Measurements from ENCODE around the gene RABL3.
"Not testable (repeated sequence)": the region's sequence is repeated elsewhere in the genome, so short reads cannot be mapped to it uniquely, and the experiment has no call there.

The RABL3 gene

GRCh38 chr3:120742198-120742848 lies at the start of gene RABL3, which contains the start of gene GTF2E1:
TSS of gene RABL3 (minus strand) at chr3:120742516. CDS start at chr3:120742507, 9 bp downstream.
TSS of gene GTF2E1 (plus strand) at chr3:120742744. CDS start at chr3:120750553, 7,809 bp downstream.
- DNase-seq (ENCODE audit: low spot score) = peak; percentile 100

- DNase-seq (ENCODE audit: low spot score) = no peak
Observed at GRCh38 chr3:120791913-120792312, 49.6 kb upstream of the RABL3 start.

- no peak for DNase-seq (ENCODE audit: low spot score)
Observed at GRCh38 chr3:120791010-120791409, 48.7 kb upstream of the RABL3 start.

GRCh38 chr3:120785832-120786231 lies 43.5 kb upstream of the RABL3 start:
- DNase-seq (ENCODE audit: low spot score) = not testable (repeated sequence)

- no peak for DNase-seq (ENCODE audit: low spot score)
Observed at GRCh38 chr3:120780977-120781376, 38.7 kb upstream of the RABL3 start.

- DNase-seq (ENCODE audit: low spot score) = no peak
Observed at GRCh38 chr3:120778776-120779175, 36.5 kb upstream of the RABL3 start.

GRCh38 chr3:120775411-120775810 lies 33.1 kb upstream of the RABL3 start:
- no peak for DNase-seq (ENCODE audit: low spot score)

- DNase-seq (ENCODE audit: low spot score) = no peak
Observed at GRCh38 chr3:120773932-120774331, 31.6 kb upstream of the RABL3 start.

- no peak for DNase-seq (ENCODE audit: low spot score)
Observed at GRCh38 chr3:120772081-120772480, 29.8 kb upstream of the RABL3 start.

- DNase-seq (ENCODE audit: low spot score) = no peak
Observed at GRCh38 chr3:120770891-120771290, 28.6 kb upstream of the RABL3 start.

GRCh38 chr3:120769436-120769835 lies 27.1 kb upstream of the RABL3 start:
- DNase-seq (ENCODE audit: low spot score) = no peak

- DNase-seq (ENCODE audit: low spot score) = no peak
Observed at GRCh38 chr3:120767106-120767505, 24.8 kb upstream of the RABL3 start.

GRCh38 chr3:120766576-120766975 lies 24.3 kb upstream of the RABL3 start:
- DNase-seq (ENCODE audit: low spot score) = no peak

GRCh38 chr3:120765830-120766493 lies 23.6 kb upstream of the RABL3 start:
- DNase-seq (ENCODE audit: low spot score) = no peak

- DNase-seq (ENCODE audit: low spot score) = no peak
Observed at GRCh38 chr3:120764206-120764605, 21.9 kb upstream of the RABL3 start.

- no peak for DNase-seq (ENCODE audit: low spot score)
Observed at GRCh38 chr3:120763601-120764000, 21.3 kb upstream of the RABL3 start.

- DNase-seq (ENCODE audit: low spot score) = no peak
Observed at GRCh38 chr3:120762615-120763014, 20.3 kb upstream of the RABL3 start.

- DNase-seq (ENCODE audit: low spot score) = not testable (repeated sequence)
Observed at GRCh38 chr3:120758551-120758950, 16.2 kb upstream of the RABL3 start.

- no peak for DNase-seq (ENCODE audit: low spot score)
Observed at GRCh38 chr3:120756061-120756460, 13.7 kb upstream of the RABL3 start.

GRCh38 chr3:120753810-120754209 lies 11.5 kb upstream of the RABL3 start:
- DNase-seq (ENCODE audit: low spot score) = no peak

- DNase-seq (ENCODE audit: low spot score) = no peak
Observed at GRCh38 chr3:120752865-120753264, 10.5 kb upstream of the RABL3 start.

GRCh38 chr3:120752230-120752629 lies 9.9 kb upstream of the RABL3 start:
- DNase-seq (ENCODE audit: low spot score) = no peak

- DNase-seq (ENCODE audit: low spot score) = no peak
Observed at GRCh38 chr3:120749843-120750242, 7.5 kb upstream of the RABL3 start.

- no peak for DNase-seq (ENCODE audit: low spot score)
Observed at GRCh38 chr3:120745466-120745865, 3.1 kb upstream of the RABL3 start.

Measured in globus pallidus (tissue), 1 donor.